Suprapubic skin (tissue), 3 donors: ENCODE results near the gene SCAMP4.

Source experiments
- CTCF ChIP-seq, 2 donors: fragments of 200-600 bp in 1 of 2; fragments of 450-650 bp in 1 of 2; sonication (generic) in 1 of 2; IDR thresholded peaks; one replicate each; pipeline ENCODE4 v1.5.1; 2016 to 2019; ENCODE audit warnings: antibody characterized with exemption in 2 of 2, mild to moderate bottlenecking in 1 of 2, moderate library complexity in 1 of 2
- POLR2AphosphoS5 ChIP-seq, 3 donors: sonication (generic); formaldehyde crosslinking; IDR thresholded peaks; one replicate each; pipeline ENCODE4 v1.6.1; 2017; ENCODE audit warnings: antibody characterized with exemption in 3 of 3

- TF ChIP-seq CTCF (IDR thresholded peaks at IDR 0.05) (no peak), POLR2AphosphoS5 (IDR thresholded peaks at IDR 0.05) (no peak)
Measured at GRCh38 chr19:1858412-1859081, 46.7 kb upstream of the SCAMP4 start.
